Esophagus muscularis mucosa (tissue), 3 donors: ENCODE results near the gene MRE11.

Source experiments
- CTCF ChIP-seq, 3 experiments: fragments of 200-600 bp in 2 of 3; fragments of 450-650 bp in 1 of 3; sonication (generic) in 2 of 3; IDR thresholded peaks; one replicate each; pipeline ENCODE4 v1.5.1; 2017 to 2019; ENCODE audit warnings: antibody characterized with exemption in 3 of 3, mild to moderate bottlenecking in 2 of 3, moderate library complexity in 1 of 3
- POLR2A ChIP-seq: fragments of 450-650 bp; IDR thresholded peaks from one replicate; pipeline ENCODE4 v1.6.1; 2017; ENCODE audit warnings: antibody characterized with exemption, moderate library complexity, mild to moderate bottlenecking, low read depth
- POLR2AphosphoS5 ChIP-seq, 2 donors: sonication (generic); formaldehyde crosslinking; IDR thresholded peaks; one replicate each; pipeline ENCODE4 v1.6.1; 2017; ENCODE audit warnings: antibody characterized with exemption in 2 of 2

GRCh38 chr11:94396282-94396681 is 97.4 kb downstream of the MRE11 start:
- TF ChIP-seq CTCF (IDR thresholded peaks at IDR 0.05), result no peak
- no peak for TF ChIP-seq POLR2A
- TF ChIP-seq POLR2AphosphoS5 (IDR thresholded peaks at IDR 0.05), result no peak
